Hematopoietic multipotent progenitor cell treated with erythropoietin and hydrocortisone succinate and interleukin-3 and kit ligand, for 6 days (in vitro differentiated cells): Measurements from ENCODE around the gene CRYGB.
"Not testable (repeated sequence)": the region's sequence is repeated elsewhere in the genome, so short reads cannot be mapped to it uniquely, and the experiment has no call there.

ENCODE experiments used
- DNase-seq: peaks from one replicate; pipeline ENCODE4 v3.0.0-alpha.2; 2015

Gene CRYGB

GRCh38 chr2:208112273-208112745, 33.6 kb downstream of the CRYGB start:
- DNase-seq: not testable (repeated sequence)

- DNase-seq: no peak
Observed at GRCh38 chr2:208103616-208104015, 42.3 kb downstream of the CRYGB start.

GRCh38 chr2:208101716-208102631, 44.0 kb downstream of the CRYGB start:
- DNase-seq: peak; percentile 56

- peak; percentile 62 for DNase-seq
Observed at GRCh38 chr2:208099682-208100470, 46.1 kb downstream of the CRYGB start.

- DNase-seq: not testable (repeated sequence)
Observed at GRCh38 chr2:208098701-208099100, 47.3 kb downstream of the CRYGB start.

- no peak for DNase-seq
Observed at GRCh38 chr2:208098267-208098666, 47.7 kb downstream of the CRYGB start.

- DNase-seq: no peak
Observed at GRCh38 chr2:208097801-208098200, 48.2 kb downstream of the CRYGB start.

- no peak for DNase-seq
Observed at GRCh38 chr2:208097313-208097712, 48.6 kb downstream of the CRYGB start.

- no peak for DNase-seq
Observed at GRCh38 chr2:208096080-208096479, 49.9 kb downstream of the CRYGB start.

- no peak for DNase-seq
Observed at GRCh38 chr2:208093128-208093527, 52.8 kb downstream of the CRYGB start.
